Measurements from ENCODE around the gene DNAAF1. TPM values are rescaled to one million over a fixed set of nuclear protein-coding genes. Genes with fewer than 3 reads are reported as not detected.

The DNAAF1 gene
- total RNA-seq, 3 donors from 2014 or later (not counting 1 experiment from before 2014, with no cell fraction given) = 0.43 to 2.9 (median 0.95) TPM

DNA sequence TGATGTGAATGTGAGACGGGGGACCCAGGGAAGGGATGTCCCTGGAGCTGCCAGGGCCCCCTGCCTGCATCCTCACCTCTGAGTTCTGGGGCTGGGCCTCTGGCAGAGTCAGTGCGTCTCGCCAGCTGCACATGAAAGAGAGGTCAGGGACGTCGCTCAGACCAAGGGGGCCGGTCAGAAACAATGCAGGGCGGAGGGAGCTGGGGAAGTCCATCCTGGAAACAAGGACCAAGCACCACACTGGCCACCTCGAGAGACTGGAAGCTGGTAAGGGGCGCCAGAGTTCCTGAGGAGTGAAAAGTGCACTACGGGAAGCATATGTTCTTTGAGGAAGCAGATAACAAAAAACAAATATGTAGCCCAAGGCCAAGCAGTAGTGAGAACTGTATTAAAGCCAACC, 39.7 kb downstream of the DNAAF1 start:
- TF ChIP-seq, protein P1, sequence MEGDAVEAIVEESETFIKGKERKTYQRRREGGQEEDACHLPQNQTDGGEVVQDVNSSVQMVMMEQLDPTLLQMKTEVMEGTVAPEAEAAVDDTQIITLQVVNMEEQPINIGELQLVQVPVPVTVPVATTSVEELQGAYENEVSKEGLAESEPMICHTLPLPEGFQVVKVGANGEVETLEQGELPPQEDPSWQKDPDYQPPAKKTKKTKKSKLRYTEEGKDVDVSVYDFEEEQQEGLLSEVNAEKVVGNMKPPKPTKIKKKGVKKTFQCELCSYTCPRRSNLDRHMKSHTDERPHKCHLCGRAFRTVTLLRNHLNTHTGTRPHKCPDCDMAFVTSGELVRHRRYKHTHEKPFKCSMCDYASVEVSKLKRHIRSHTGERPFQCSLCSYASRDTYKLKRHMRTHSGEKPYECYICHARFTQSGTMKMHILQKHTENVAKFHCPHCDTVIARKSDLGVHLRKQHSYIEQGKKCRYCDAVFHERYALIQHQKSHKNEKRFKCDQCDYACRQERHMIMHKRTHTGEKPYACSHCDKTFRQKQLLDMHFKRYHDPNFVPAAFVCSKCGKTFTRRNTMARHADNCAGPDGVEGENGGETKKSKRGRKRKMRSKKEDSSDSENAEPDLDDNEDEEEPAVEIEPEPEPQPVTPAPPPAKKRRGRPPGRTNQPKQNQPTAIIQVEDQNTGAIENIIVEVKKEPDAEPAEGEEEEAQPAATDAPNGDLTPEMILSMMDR (IDR thresholded peaks at IDR 0.05) = no peak
- H3K9me3 ChIP-seq (ENCODE audit: control insufficient read depth, insufficient read depth, low read length) = no peaks in the 10 kb centered on the region
- no peaks in the 10 kb centered on the region for H3K27me3 ChIP-seq (ENCODE audit: control insufficient read depth, insufficient read depth, low read length)
- no peak overlapping the region for H3K27ac ChIP-seq (ENCODE audit: low read length)
- peaks cover 12% of the 10 kb centered on the region for H3K4me1 ChIP-seq (ENCODE audit: control insufficient read depth, insufficient read depth, low read length)
- WGBS (ENCODE audit: insufficient coverage) = 97% methylated on average over 10 of the region's 10 CpGs
- DNase-seq = no peak
- Mint-ChIP-seq H3K9me3 (no peaks in the 10 kb centered on the region), H3K4me3 (peak overlapping the region; percentile 94), H3K36me3 (no peaks in the 10 kb centered on the region), H3K27ac (peak overlapping the region in 1 of 2 donors; percentile 65), H3K4me1 (peaks cover 24 to 27% of the 10 kb centered on the region in 2 donors), H3K27me3 (ENCODE audit: low read depth in 2 of 2) (no peaks in the 10 kb centered on the region)
- no peak overlapping the region for H3K4me3 ChIP-seq (ENCODE audit: low read length)
- ATAC-seq = no peak
- peaks cover 32% of the 10 kb centered on the region for H3K36me3 ChIP-seq (ENCODE audit: control insufficient read depth, insufficient read depth, low read length)
- intact Hi-C loops (cut with micrococcal nuclease) = loop anchor here (5.0 to 10.0 kb wide), 2 partner anchors 227 to 260 kb away; no protein-coding TSS in a partner anchor

DNA sequence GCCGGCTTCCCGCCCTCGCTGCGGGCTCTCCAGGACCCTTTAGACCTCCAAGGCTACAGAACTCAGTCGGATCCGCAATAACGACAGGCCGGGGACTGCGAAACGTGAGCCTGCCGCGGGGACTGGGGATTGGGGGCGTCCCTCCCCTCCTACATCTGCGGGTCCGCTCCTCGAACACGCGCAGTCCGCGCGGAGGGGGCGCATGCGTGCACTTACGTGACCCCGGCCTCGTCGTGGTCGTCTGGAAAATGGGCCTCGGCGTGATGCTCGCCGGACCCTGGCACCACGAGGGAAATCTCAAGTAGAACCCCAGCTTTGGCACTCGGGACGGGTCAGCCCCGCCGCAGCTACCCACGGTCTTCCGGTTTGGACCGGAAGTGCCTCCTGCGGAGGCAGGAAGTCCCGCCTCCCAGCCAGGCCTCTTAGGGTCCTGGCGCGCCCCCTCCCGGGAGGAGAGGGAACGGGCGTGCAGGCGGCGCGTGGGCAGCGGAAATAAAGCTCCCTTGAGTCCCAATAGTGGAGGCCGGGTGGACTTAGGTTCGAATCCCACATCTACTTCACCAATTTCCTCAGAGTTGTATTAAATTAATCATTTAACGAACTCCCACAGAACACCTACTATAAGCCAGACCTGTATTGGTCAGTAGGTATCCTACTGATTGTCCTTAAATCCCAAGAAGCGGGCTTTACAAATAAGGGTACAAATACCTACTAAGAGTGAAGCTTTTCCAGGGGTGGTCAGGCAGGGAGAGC, 41.8 kb downstream of the DNAAF1 start, which contains the start of gene TAF1C:
TAF1C (minus strand) TSS at position 373 of the 753 bp plus-strand sequence. CDS start 2,069 bp downstream, outside the sequence.
- H3K27me3 Mint-ChIP-seq (ENCODE audit: low read depth in 2 of 2) = no peaks in the 10 kb centered on the region
- H3K9me3 Mint-ChIP-seq = no peaks in the 10 kb centered on the region
- H3K4me3 Mint-ChIP-seq = peak within 1 kb of the TSS; percentile 94
- H3K4me1 Mint-ChIP-seq = peaks cover 24 to 27% of the 10 kb centered on the region in 2 donors
- intact Hi-C loops (cut with micrococcal nuclease) = loop anchor here (2.0 to 10.0 kb wide), 4 partner anchors 70 to 262 kb away; partner anchors contain the start of gene MBTPS1
- no peaks in the 10 kb centered on the region for H3K27me3 ChIP-seq (ENCODE audit: control insufficient read depth, insufficient read depth, low read length)
- no peaks in the 10 kb centered on the region for H3K36me3 Mint-ChIP-seq
- ATAC-seq = peak; percentile 96 to 99 (median 98)
- peaks cover 17% of the 10 kb centered on the region for H3K36me3 ChIP-seq (ENCODE audit: control insufficient read depth, insufficient read depth, low read length)
- peak within 1 kb of the TSS; percentile 87 to 93 for H3K27ac Mint-ChIP-seq
- 2% methylated on average over 55 of the region's 55 CpGs for WGBS (ENCODE audit: insufficient coverage)
- H3K9me3 ChIP-seq (ENCODE audit: control insufficient read depth, insufficient read depth, low read length) = no peaks in the 10 kb centered on the region
- peak within 1 kb of the TSS; percentile 94 for H3K4me3 ChIP-seq (ENCODE audit: low read length)
- TF ChIP-seq, protein P1 (IDR thresholded peaks at IDR 0.05) = peak; percentile 92
- peaks cover 12% of the 10 kb centered on the region for H3K4me1 ChIP-seq (ENCODE audit: control insufficient read depth, insufficient read depth, low read length)
- peak within 1 kb of the TSS; percentile 69 for H3K27ac ChIP-seq (ENCODE audit: low read length)
- peak; percentile 91 to 97 for DNase-seq

DNA sequence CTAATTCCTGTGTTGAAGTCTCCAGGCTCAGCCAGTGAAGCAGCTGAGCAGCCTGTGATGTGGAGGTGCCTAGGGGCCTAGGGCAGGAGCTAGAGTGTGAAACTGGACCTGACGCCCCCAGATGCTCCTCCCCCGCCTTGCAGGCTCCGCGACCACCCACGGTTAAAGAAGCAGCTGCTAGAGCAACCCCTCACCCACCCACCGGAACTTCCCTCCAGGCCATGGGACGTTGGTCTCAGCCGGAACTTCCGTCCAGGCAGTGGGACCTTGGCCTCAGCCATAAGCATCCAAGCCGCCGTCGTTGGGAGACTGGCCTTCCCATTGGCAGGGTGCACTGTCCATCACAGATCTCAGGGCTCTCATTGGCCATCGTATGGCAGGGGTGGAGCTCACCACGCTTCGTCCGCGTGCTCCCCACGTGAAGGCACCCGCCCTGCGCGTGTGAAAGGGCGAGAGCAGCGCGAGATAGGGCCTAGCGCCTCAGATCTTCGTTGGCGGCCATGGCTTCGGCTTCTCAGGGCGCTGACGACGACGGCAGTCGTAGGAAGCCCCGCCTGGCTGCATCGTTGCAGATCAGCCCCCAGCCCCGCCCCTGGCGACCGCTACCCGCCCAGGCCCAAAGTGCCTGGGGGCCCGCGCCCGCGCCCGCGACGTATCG, 45.8 kb downstream of the DNAAF1 start, which contains the start of gene ADAD2:
ADAD2 (plus strand) TSS at position 427 of the 658 bp plus-strand sequence; CDS start at position 501, 74 bp downstream.
- DNase-seq = no peak
- TF ChIP-seq, protein P1 (IDR thresholded peaks at IDR 0.05) = no peak
- 93% methylated on average over 47 of the region's 47 CpGs for WGBS (ENCODE audit: insufficient coverage)

More for the DNA sequence above, 45.8 kb downstream of the DNAAF1 start, which contains the start of gene ADAD2:
- H3K4me3 ChIP-seq (ENCODE audit: low read length) = no peak within 1 kb of the TSS
- H3K4me3 Mint-ChIP-seq = no peak within 1 kb of the TSS
- no peak within 1 kb of the TSS for H3K27ac Mint-ChIP-seq
- no peak within 1 kb of the TSS for H3K27ac ChIP-seq (ENCODE audit: low read length)
- no peaks in the 10 kb centered on the region for H3K36me3 Mint-ChIP-seq
- no peaks in the 10 kb centered on the region for H3K27me3 ChIP-seq (ENCODE audit: control insufficient read depth, insufficient read depth, low read length)
- H3K9me3 Mint-ChIP-seq = no peaks in the 10 kb centered on the region
- no peaks in the 10 kb centered on the region for H3K9me3 ChIP-seq (ENCODE audit: control insufficient read depth, insufficient read depth, low read length)
- intact Hi-C loops (cut with micrococcal nuclease) = no loop called here
- peaks cover 8 to 18% of the 10 kb centered on the region in 2 donors for H3K4me1 Mint-ChIP-seq
- no peaks in the 10 kb centered on the region for H3K36me3 ChIP-seq (ENCODE audit: control insufficient read depth, insufficient read depth, low read length)
- no peaks in the 10 kb centered on the region for H3K27me3 Mint-ChIP-seq (ENCODE audit: low read depth in 2 of 2)
- ATAC-seq = no peak
- H3K4me1 ChIP-seq (ENCODE audit: control insufficient read depth, insufficient read depth, low read length) = peaks cover 23% of the 10 kb centered on the region
